Measurements from ENCODE around the gene DPP4.

The DPP4 gene

DNA sequence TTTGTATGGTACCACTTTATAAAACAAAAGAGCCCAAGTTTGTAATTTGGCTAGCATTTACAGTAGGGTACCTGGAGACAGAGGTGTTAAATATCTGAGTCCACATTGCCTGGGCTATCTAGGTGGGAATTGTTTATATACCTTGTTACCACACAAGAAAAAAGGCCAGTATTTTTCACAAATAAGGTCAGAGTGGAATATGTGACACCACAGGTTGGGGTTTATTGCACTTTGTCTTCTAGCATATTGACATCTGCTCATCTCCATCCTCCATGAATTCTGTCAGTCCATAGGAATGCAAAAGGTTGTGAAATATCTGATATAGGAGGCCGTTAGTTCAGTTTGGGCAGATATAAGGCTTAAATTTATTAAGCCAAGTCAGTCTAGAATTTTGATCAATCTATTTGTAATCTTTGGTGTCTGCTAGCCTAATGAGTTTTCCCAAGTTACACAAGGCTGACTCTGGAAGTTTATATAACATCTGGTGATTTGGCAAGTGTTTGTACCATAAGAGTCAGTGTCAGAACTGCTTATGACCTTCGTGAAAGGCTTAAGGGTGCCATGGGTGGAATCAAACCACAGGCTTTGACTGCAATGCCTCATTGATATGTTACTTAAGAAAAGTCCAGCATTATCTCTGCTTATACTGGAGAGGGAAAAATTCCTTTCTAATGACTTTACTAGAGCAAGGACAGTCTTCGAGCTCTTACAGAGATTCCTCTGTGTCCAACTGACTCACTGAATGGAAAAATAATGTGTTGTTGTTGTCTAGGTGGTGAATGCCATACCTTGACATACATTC is 11.3 kb upstream of the DPP4 start:
- DNase-seq (ENCODE audit: low read depth), result no peak

DNA sequence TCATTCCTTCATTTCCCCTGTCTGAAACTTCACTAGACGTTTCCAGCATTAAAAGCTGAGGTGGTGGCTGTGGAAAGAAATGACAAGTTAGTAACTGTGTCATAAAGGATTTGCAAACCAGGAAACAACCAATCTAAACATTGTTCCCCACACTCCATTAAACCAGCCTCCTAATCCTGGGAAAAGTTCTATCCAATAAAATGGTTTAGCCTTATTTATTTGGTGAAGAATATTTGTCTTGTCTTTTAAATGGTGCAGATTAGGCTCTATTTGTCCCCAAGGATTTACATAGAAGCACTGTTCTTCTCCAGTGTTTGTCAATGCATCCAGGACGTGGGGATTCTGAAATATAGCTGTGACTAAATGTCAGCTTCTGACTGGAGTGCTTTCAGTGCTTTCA is 10.5 kb upstream of the DPP4 start:
- DNase-seq (ENCODE audit: low read depth), result no peak

DNA sequence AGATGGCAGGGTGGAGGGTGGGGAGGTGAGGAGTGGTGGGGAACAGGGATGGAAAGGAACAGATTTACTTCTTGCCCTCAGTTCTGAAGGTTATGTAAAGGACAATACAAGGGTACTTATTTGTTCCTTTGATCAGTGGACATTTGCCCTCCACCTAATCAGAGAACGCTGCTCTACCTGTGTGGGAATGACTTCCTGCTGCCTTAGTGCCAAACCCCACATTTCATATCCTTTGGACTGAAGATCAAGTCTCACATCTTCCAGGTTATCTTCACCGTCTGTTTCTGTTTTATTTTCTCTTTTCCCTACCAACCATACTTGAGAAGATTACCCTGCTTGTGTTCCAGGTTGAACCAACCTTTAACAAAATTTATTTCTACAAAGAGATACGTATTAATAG is 8.7 kb upstream of the DPP4 start:
- no peak for DNase-seq (ENCODE audit: low read depth)

DNA sequence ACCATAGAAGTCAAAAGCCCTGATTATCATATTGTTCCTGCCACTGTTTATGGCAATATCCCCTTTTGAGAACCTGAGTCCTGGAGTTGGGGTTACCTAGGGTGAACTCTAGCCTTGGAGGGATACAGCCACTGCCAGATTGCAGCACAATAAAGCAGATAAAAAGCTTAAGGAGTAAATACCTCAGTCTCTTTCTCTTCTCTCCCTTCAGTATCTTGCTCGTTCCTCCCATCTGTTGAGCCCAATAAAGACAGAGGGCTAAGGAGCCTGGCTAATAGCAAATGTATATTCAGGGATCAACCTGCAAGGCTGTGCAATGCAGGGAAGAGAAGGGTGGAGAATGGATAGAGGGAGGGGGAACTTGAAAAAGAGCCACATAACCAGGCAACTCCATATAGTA is 8.0 kb upstream of the DPP4 start:
- DNase-seq (ENCODE audit: low read depth), result no peak

DNA sequence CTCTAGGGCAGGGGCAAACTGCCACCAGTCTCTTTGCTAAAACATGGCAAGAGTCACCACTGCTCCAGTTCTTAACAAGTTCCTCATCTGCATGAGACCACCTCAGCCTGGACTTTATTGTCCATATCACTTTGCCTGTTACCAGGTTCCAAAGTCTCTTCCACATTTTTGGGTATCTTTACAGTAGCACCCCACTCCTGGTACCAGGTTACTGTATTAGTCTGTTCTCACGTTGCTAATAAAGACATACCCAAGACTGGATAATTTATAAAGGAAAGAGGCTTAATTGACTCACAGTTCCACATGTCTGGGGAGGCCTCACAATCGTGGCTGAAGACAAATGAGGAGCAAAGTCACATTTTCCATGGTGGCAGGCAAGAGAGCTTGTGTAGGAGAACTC is 5.5 kb upstream of the DPP4 start:
- no peak for DNase-seq (ENCODE audit: low read depth)

DNA sequence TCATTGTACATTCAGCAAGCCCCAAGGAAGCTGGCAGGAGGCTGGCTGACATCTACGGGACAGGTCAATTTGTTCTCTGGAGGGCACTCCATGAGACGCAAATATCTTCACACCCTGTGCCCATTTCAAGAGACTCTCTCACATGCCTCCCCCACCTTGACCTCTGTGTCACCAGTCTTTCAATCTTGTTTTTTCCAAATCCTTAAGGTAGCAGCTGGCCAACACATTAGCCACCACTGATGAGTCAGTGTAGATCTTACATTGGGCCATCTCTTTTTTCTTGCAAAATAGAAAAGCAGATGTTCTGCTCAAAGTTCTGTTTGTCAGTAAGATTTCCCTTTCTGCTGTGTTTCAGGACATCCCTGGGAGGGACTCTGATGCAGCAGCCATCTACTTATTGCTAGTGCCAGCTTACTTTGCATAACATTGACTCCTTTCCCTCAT is 1.7 kb upstream of the DPP4 start:
- DNase-seq (ENCODE audit: low read depth), result no peak

DNA sequence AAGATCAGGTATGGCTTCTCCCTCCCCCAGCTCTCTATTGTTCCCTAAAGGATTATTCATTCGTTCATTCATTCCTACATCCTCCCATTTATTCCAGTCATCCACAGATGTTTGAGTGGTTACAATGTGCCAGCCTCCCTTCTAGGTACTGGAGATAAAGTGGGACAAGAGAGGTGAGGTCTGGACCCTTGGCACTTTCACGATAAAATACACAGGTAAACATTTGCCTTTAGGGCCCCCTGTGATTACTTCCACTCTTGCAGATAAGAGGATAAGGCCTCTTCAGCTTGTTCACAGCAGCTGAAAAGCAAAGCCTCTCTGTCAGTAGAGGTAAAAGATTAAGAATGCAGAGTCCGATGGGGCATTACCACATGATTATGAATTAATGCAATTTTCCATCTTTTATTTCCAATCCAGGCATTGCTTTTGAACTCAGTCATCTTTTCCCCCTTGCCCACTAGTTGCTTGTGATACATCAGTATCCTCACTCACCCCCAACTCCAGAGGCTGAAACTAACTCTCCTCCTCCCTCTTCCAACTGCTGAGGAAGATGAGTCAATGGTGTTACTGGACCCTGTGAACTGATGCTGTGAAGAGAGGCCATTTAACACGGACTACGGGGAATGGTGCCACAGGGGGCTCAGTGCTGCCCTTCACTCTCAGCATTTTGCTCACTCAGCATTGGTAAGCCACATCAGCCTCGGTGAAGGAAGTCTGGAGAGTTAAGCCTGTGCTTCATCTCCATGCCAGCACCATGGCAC is 1.1 kb upstream of the DPP4 start:
- DNase-seq (ENCODE audit: low read depth), result no peak

DNA sequence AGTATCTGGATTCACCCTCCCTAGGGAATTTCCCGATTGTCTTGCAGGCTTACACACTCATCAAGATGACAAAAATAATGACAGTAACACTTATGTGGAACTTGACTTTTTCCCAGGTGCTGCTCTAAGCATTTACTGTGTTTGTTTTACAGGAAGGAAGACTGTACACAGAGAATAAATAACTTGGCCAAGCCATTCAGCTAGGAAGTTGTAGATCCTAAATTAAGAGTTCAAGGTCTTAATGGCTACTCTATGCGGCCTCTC is 549 bp upstream of the DPP4 start:
- no peak for DNase-seq (ENCODE audit: low read depth)

DNA sequence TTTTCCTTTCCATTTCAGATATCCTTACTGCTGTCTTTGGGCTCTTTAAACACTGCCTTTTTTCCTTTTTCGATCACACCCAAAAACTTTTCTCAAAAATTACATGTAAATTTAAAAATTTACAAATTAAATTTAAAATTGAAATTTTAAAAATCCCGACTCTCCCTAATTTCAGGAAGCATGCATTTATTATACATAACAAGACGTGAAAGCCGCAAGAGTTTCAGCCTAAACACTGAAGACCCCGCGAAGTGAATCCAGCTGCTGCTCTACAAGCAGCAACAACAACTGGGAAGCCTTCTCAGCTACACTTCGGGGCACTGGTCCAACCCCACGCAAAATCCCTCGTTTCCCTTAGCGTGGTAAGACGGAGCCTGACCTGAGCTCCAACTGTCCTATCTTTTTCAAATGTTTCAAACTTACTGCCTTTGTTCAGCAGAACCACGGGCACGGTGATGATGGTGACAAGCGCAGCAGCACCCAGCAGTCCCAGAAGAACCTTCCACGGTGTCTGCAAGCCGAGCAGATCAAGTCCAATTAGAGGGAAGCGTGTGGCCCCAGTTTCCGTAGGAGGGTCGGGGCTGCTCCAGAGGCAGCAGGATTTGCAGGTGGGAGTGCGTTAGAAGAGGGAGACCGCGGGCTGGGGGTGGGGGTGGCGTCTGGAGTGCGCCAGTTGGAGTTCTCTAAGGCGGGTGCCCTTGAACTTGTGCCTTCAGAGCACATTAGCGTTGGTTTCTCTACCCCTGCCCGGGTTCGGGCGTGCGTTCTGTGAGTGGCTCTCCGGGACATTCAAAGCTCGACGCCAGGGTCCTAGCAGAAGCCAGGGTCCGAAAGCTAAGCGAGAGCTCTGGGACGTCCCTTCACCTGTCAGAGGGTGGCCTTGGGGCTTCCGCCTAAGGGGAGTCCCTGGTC is 783 bp downstream of the DPP4 start:
- DNase-seq (ENCODE audit: low read depth), result peak; percentile 2

DNA sequence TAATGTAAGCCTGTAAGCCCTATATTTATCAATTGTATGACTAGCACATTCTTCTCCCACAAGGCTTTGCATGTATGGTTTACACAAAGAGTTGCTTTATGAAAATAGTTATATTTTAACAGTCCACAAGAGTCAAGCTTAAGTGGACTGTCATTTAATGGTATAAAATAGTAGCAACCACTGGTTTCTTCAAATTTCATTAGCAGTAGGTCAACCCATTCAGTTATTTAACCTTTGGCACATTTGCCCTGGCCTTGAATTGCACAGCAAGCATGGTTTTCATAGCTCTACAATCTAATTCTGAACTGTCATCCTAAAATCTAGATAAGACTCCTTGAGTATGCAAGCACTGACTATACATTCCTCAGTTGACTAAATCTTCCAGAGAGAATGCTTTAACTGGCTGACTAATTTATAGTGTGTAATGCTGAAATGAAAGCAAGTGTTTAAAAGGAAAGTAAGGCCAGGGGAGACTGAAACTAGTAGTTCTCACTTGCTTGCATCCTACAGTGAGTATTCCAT is 1.8 kb downstream of the DPP4 start:
- DNase-seq (ENCODE audit: low read depth), result no peak

DNA sequence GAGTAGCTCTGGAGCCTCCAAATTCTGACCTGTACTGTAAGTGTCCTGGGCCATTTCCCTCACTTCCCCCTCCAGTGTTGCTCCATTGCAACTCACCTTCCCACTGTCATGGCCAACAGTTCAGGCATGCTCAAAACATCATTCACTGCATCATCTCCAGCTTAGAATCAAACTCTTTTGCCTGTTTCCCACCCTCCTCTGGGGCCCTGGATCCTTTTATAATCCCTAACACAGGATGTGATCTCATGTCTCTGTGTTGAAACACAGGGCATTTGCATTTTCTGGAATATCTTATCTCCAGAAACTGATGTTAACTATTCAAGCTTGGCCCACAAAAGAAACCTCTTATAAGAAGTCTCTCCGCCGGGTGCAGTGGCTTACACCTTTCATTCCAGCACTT is 3.0 kb downstream of the DPP4 start:
- no peak for DNase-seq (ENCODE audit: low read depth)

DNA sequence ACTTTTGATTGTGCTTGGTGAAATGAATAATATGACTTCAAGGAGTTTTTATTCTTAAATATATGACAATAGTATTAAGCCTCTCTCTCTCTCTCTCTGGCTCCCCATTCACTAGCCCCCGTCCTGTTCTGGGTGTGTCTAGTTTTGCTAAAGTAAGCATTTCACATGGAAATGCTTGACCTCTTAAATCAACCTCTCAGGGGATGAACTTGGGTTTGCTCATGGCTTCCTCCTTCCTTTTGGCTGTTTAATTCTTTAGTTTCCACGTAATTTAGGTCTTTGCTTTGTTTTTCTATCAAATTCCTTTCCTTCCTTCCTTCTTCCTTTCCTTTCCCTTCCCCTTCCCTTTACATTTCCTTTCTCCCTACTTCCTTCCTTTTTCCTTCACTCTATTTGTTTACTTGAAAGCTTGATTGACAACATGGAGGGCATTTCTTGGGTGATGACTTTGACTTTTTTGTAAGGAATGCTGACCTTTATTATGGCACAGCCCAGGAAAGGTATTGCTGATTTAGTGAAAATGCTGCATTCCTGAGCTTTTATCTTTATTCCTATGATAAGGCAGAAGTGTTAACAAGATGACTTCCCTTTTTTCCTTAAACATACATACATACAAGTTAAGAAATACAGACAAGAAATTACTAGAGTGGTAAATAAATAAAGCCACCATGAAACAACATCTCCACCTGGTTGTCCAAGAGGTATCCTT is 3.6 kb downstream of the DPP4 start:
- no peak for DNase-seq (ENCODE audit: low read depth)

DNA sequence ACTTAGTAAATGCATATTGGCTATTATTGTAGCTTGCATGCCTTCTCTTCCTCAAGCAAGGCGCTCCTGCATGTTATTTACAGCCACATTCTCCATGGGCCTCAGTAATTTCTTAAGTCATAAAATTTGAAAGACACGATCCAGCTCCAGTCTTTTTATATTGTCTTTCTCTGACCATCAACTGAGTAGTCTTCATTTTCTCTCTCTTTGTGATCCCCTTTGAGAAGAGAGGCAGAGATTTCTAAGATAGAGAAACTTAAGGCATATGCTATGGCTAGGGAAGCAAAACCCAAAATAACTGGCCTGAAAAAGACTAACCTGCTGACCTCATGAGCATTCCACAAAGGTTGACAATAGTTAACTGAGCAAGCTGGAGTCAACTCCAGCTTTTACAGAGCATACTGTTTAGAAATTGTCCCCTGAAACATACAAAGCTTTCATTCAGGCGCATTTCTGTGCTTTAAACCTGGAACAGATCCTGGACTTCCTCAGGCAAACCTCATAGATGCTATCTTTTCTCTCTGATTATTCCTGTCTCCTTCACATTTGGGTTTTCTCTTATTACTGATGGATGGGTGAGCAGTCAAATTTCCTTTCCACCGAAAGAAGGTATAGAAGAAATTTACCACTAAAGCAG is 4.6 kb downstream of the DPP4 start:
- no peak for DNase-seq (ENCODE audit: low read depth)

DNA sequence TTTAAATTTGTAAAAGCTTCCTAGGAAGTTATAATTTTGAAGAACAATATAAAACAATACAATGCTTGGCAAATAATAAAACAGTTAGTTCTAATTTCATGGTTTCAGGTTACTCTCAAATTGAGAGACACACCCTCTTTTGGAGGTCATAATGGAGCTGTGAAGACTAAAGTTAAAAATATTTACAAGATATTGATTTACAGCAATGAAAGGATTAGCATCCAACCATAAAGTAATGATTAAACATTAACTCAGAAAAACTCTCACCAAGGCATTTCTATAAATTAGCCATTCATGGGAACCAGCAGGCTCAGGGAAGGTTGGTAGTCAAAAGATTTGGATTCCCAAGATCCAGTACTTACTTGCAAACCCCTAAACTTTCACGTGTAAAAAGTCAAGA is 6.4 kb downstream of the DPP4 start:
- DNase-seq (ENCODE audit: low read depth), result no peak

DNA sequence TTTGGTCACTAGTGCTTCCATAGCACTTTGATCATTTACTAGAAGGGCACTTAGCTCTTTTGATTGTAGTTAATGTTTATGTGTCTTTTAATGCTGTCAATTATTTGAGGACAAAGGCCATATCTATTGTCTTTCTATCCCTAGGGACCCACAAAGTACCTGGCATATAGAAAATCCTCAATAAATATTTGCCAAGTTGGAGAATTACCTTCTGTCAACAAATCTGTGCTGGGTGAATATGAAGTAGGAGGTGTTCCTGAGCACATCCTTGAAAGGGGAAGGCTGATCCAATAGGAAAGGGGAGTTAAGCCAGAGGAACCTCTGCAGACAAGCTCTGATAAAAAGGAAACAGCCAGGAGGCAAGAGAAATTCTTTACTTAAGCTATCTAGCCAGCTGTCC is 8.2 kb downstream of the DPP4 start:
- no peak for DNase-seq (ENCODE audit: low read depth)

DNA sequence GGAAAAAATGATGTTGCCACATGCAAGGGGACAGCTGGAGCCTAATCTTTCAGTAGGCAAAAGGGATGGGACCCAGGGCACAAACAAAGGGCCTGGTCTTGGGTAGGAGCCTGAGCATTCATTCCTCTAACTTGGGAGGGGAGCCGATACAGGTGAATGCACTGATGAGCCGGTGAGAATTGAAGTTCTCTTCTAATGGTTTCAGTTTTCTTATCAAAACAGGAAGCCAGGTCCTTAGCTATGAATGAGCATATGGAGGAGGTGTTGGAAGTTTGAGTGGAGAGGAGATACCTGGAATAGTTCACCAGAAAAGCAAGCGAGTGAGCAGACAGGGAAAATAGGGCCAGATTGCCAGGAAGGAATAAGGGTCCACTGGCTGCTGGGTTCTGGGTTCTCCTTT is 10.1 kb downstream of the DPP4 start:
- no peak for DNase-seq (ENCODE audit: low read depth)

DNA sequence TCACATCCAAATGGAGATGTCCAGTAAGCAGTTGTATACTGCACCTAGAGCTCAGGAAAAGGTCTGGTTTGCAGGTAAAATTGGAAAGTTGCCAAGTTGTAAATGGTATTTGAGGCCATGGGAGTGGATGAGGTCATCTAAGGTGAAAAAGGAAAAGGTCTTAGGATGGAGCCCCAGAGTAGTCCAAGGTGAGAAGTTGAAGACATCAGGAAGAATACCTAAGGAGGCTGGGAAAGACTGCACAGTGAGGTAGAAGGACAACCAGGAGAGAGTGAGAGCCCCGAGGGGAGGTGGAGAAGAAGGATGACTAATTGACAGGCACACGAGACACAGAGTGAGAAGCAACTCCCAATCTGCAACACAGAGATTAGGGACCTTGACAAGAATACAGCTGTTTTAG is 10.7 kb downstream of the DPP4 start:
- no peak for DNase-seq (ENCODE audit: low read depth)

DNA sequence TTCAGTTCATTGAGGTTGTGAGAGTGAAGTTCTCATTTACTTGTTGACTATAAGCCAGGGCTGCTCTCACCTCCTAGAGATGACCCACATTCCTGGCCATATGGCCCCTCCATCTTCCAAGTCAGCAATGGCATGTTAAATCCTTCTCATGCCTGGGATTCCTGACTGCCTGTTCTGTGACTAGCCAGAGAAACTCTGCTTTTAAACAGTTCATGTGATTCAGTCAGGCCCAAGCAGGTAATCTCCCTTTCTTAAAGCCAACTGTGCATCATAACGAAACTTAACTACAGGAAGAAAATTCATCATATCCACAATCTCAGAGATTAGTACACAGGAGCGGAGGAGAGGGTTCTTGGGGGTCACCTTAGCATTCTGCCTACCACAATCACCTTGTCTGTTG is 11.5 kb downstream of the DPP4 start:
- DNase-seq (ENCODE audit: low read depth), result no peak

DNA sequence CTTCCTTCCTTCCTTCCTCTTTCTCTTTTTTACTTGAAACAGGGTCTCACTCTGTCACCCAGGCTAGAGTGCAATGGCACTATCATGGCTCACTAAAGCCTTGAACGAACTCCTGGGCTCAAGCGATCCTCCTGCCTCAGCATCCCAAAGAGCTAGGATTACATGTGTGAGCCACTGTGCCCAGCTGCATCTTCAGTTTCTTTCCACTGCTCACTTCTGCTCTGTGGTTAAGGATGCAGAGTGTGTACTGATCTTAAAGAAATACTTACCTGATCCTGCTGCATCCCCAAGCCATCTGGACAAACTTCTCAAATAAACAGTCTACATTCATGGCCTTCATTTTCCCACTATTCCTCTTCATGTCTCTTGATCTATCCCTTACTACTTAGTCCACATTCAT is 13.0 kb downstream of the DPP4 start:
- no peak for DNase-seq (ENCODE audit: low read depth)

DNA sequence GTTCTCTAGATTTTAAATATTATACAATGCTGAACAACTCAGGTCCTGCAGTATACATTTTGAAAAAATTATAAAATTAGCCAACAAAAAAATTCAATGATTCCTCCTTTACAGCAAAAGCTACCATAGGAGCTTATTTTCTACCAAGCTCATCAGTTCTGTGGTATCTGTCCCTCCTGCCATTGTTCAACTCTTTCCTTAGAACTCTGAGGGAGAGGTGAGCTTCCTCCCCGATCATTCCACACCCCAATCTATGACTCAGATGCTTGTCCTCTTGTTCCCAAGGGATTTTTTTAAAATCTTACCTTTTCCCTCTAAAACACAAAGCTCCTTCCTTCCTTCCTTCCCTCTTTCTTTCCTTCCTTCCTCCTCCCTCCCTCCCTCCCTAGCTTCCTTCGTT is 13.5 kb downstream of the DPP4 start:
- no peak for DNase-seq (ENCODE audit: low read depth)

DNA sequence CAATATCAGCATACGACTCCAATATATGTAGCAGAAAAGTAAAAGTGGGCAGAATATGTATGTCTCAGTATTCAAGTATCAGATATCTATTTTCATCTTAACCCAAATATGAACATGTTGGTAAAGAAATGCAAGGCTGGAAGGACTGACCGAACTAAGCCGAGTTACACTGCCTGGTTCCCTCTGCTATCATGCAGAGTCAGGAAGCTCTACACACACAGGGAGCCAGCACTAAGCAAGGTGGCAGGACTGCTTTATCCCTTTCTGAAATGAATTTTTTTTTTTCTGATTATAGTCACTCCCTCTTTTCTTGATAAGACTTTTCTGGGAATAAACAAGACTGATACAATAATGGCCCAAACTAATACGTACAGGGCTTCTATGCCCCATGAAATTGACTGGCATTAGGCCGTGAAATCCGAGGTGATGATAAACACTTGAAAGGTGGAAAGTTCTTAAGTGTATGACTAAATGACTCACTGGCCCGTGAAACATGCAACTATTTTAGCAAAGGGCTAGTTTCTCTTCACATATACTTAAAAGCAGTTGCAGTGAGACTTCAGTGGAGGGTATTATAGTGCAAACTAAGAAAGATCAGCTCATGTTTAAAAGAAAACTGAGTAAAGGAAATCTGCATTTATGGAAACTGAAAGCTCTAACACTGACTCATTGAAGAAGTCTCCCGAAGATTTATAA is 14.9 kb downstream of the DPP4 start:
- no peak for DNase-seq (ENCODE audit: low read depth)

Data from T follicular helper cell (primary cell).